ENCODE data around the gene SAP30BP.

Gene SAP30BP

GRCh38 chr17:75628425-75628824 lies 38.7 kb upstream of the SAP30BP start:
- no peak overlapping the region for H3K4me3 ChIP-seq (ENCODE audit: low read depth, low read length)
- in situ Hi-C loops (cut with HindIII; ENCODE audit: low sequenced_read_pairs): no loop called here
- TF ChIP-seq CTCF (IDR thresholded peaks at IDR 0.05; ENCODE audit: low read depth, low read length): no peak

GRCh38 chr17:75629157-75629556 lies 38.0 kb upstream of the SAP30BP start:
- in situ Hi-C loops (cut with HindIII; ENCODE audit: low sequenced_read_pairs): no loop called here
- no peak for TF ChIP-seq CTCF (IDR thresholded peaks at IDR 0.05; ENCODE audit: low read depth, low read length)
- DNase-seq (ENCODE audit: low read depth, low spot score): no peak
- H3K4me3 ChIP-seq (ENCODE audit: low read depth, low read length): no peak overlapping the region

More at GRCh38 chr17:75628425-75628824, 38.7 kb upstream of the SAP30BP start:
- no peak for DNase-seq (ENCODE audit: low read depth, low spot score)

- in situ Hi-C loops (cut with HindIII; ENCODE audit: low sequenced_read_pairs): no loop called here
- no peak for DNase-seq (ENCODE audit: low read depth, low spot score)
- H3K4me3 ChIP-seq (ENCODE audit: low read depth, low read length): no peak overlapping the region
- TF ChIP-seq CTCF (IDR thresholded peaks at IDR 0.05; ENCODE audit: low read depth, low read length): no peak
These were observed 36.8 kb upstream of the SAP30BP start for GRCh38 chr17:75630071-75630917.

- DNase-seq (ENCODE audit: low read depth, low spot score): no peak
- TF ChIP-seq CTCF (IDR thresholded peaks at IDR 0.05; ENCODE audit: low read depth, low read length): no peak
- in situ Hi-C loops (cut with HindIII; ENCODE audit: low sequenced_read_pairs): no loop called here
- no peak overlapping the region for H3K4me3 ChIP-seq (ENCODE audit: low read depth, low read length)
These were observed 35.8 kb upstream of the SAP30BP start for GRCh38 chr17:75631353-75631752.

- no peak for DNase-seq (ENCODE audit: low read depth, low spot score)
- in situ Hi-C loops (cut with HindIII; ENCODE audit: low sequenced_read_pairs): no loop called here
- TF ChIP-seq CTCF (IDR thresholded peaks at IDR 0.05; ENCODE audit: low read depth, low read length): no peak
- H3K4me3 ChIP-seq (ENCODE audit: low read depth, low read length): no peak overlapping the region
These were observed 34.7 kb upstream of the SAP30BP start for GRCh38 chr17:75632428-75632827.

- peak; percentile 99 for TF ChIP-seq CTCF (IDR thresholded peaks at IDR 0.05; ENCODE audit: low read depth, low read length)
- DNase-seq (ENCODE audit: low read depth, low spot score): peak; percentile 92
- no peak within 1 kb of the TSS for H3K4me3 ChIP-seq (ENCODE audit: low read depth, low read length)
- in situ Hi-C loops (cut with HindIII; ENCODE audit: low sequenced_read_pairs): no loop called here
These were observed 34.2 kb upstream of the SAP30BP start, which contains the start of gene SMIM5 for GRCh38 chr17:75632863-75633485. Gene SMIM5, plus strand, starts transcription at chr17:75633434. Its CDS starts 6,768 bp downstream, at chr17:75640202.
